Heart right ventricle (tissue), 16 donors: ENCODE measurements around the gene CADPS2. TPM values are rescaled to one million over a fixed set of nuclear protein-coding genes. Genes with fewer than 3 reads are reported as not detected.

Experiments used
- ATAC-seq, 8 donors: fragments of 200-7000 bp; cut with Tn5 transposase; one replicate each; pipeline ENCODE4 v1.9.1; 2020; ENCODE audit warnings: mild to moderate bottlenecking in 8 of 8, moderate library complexity in 8 of 8, moderate number of reproducible peaks in 1 of 8
- DNase-seq, 2 donors: peaks; one replicate each; pipeline ENCODE4 v3.0.0-alpha.2; 2020
- H3K27ac ChIP-seq, 10 donors: fragments of 200-600 bp; sonication (generic) in 2 of 10; one replicate each; pipeline versions ENCODE4 v1.5.0 to v1.8.0; 2020 to 2022; ENCODE audit warnings: mild to moderate bottlenecking in 3 of 10
- H3K27me3 ChIP-seq, 7 donors: fragments of 200-600 bp; one replicate each; pipeline ENCODE4 v1.8.0; 2021 to 2022; ENCODE audit warnings: mild to moderate bottlenecking in 2 of 7
- H3K36me3 ChIP-seq, 9 donors: fragments of 200-600 bp; sonication (generic) in 1 of 9; one replicate each; pipeline versions ENCODE4 v1.5.0 to v1.8.0; 2020 to 2022; ENCODE audit warnings: mild to moderate bottlenecking in 2 of 9
- H3K4me1 ChIP-seq, 9 donors: fragments of 200-600 bp; sonication (generic) in 1 of 9; one replicate each; pipeline versions ENCODE4 v1.5.0 to v1.8.0; 2020 to 2022; ENCODE audit warnings: mild to moderate bottlenecking in 4 of 9
- H3K4me3 ChIP-seq, 10 donors: fragments of 200-600 bp; sonication (generic) in 2 of 10; one replicate each; pipeline versions ENCODE4 v1.5.0 to v1.8.0; 2020 to 2022; ENCODE audit warnings: mild to moderate bottlenecking in 7 of 10, moderate library complexity in 2 of 10
- H3K9me3 ChIP-seq, 11 donors: fragments of 200-600 bp in 10 of 11; sonication (generic) in 2 of 11; one replicate each; pipeline versions ENCODE4 v1.5.0 to v1.8.0; 2013 to 2022; ENCODE audit warnings: mild to moderate bottlenecking in 2 of 11, control low read depth in 1 of 11, moderate library complexity in 1 of 11
- WGBS, 2 donors: extraction: QIAGEN DNeasy Blood & Tissue Kit; methylation state at CpG; one replicate each; pipeline ENCODE4 v1.1.7; 2013; ENCODE audit warnings: inconsistent platforms in 1 of 2; 5-methylcytosine and 5-hydroxymethylcytosine counted together
- intact Hi-C, 10 donors: fragments of 100-400 bp; cut with DNase I; formaldehyde crosslinking; loops; one replicate each; pipeline versions ENCODE4 v1.11.1 to v1.14.2; 2022
- polyA plus RNA-seq, 2 donors: library from polyadenylated mRNA; stranded (reverse); fragments of 200-250 nt; gene quantifications; one replicate each; pipeline ENCODE4 v1.2.3, GENCODE V29; 2013
- total RNA-seq, 10 donors: library from RNA; stranded (reverse); fragmentation: NEBNext Ultra II Directional in 3 of 10; extraction: Animal tissue kit (Norgen Biotek cat#: 25700) in 3 of 10; gene quantifications; one replicate each; pipeline versions ENCODE4 v1.2.1 to v1.2.4, GENCODE V29; 2021 to 2023
- TF ChIP-seq, protein P1 (sequence below), 9 donors: fragments of 200-600 bp; sonication (generic) in 2 of 9; IDR thresholded peaks; one replicate each; pipeline versions ENCODE4 v1.5.0 to v1.8.0; 2021 to 2022; ENCODE audit warnings: antibody characterized with exemption in 9 of 9, mild to moderate bottlenecking in 5 of 9, moderate library complexity in 1 of 9
- donor health status: Arrhythmogenic right ventricular cardiomyopathy.
- donor health status: ischemic (EF 13 %, LVEDD 7.1; RV severe dilation, severe dysfunction).
- donor health status: healthy with polysubstance abuse.
- donor health status: DM: no; HTN: yes; CAD: no.
- donor health status: DM: no; HTN: no; CAD: no.
- donor health status: ischemic (EF 25% LVEDD 6.9; RV normal size, moderate dysfunction).
- donor health status: ischemic (EF 25% LVEDD 5.7; RV mildly dilated, moderate dysfunction).
- donor health status: healthy.
- donor health status: DM: yes; HTN: yes; CAD: no.
- donor health status: Ischemic cardiomyopathy.
- donor health status: ischemic (EF 35%, LVEDD 5.7; RV mildly dilated, moderate dysfunction).
- donor health status: nonischemic (EF 11% LVEDD 7.7; RV severe dilation, severe dysfunction).
- donor health status: DM: yes; HTN: yes; CAD: no.
- donor health status: PGD.
- donor health status: ischemic (EF 29% LVEDD 5.4; RV normal size, mild dysfunction).
- donor health status: nonischemic (EF 23%, LVEDD 6.1; RV moderate dilation, normal function).

Gene CADPS2
- total and polyA plus RNA-seq, 12 donors: 3.6 to 25.7 (median 6.6) TPM

DNA sequence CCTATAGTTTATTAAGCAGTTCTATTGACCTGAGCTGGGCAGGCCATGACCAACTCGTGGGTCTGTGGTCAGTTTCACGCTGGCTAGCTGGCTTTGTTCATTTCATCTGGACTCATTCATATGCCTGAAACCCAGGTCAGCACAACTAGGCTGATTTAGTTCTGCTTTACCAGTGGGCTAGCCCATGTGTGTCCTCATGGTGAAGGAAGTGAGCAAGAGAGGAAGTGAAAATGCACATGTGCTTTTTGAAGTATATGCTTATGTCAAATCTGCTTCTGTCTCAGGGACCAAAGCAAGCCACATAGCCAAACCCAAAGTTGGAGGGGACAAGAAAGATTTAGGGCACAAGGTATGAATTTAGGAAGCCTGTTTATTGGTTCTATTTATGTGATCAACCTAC, 341.8 kb downstream of the CADPS2 start:
- DNase-seq: peak in 1 of 2 donors; percentile 5
- no peaks in the 10 kb centered on the region for H3K9me3 ChIP-seq
- TF ChIP-seq, protein P1, sequence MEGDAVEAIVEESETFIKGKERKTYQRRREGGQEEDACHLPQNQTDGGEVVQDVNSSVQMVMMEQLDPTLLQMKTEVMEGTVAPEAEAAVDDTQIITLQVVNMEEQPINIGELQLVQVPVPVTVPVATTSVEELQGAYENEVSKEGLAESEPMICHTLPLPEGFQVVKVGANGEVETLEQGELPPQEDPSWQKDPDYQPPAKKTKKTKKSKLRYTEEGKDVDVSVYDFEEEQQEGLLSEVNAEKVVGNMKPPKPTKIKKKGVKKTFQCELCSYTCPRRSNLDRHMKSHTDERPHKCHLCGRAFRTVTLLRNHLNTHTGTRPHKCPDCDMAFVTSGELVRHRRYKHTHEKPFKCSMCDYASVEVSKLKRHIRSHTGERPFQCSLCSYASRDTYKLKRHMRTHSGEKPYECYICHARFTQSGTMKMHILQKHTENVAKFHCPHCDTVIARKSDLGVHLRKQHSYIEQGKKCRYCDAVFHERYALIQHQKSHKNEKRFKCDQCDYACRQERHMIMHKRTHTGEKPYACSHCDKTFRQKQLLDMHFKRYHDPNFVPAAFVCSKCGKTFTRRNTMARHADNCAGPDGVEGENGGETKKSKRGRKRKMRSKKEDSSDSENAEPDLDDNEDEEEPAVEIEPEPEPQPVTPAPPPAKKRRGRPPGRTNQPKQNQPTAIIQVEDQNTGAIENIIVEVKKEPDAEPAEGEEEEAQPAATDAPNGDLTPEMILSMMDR (IDR thresholded peaks at IDR 0.05): no peak
- H3K27ac ChIP-seq: no peak overlapping the region
- ATAC-seq: peak in 5 of 8 donors; percentile 34 to 75 (median 49)
- WGBS, 2 donors: 79 to 83% methylated on average over 2 of the region's 2 CpGs
- no peaks in the 10 kb centered on the region for H3K27me3 ChIP-seq
- H3K4me1 ChIP-seq: peaks cover 0 to 7% (median 0%) of the 10 kb centered on the region in 9 donors
- intact Hi-C loops: no loop called here
- no peak overlapping the region for H3K4me3 ChIP-seq
- no peaks in the 10 kb centered on the region for H3K36me3 ChIP-seq

DNA sequence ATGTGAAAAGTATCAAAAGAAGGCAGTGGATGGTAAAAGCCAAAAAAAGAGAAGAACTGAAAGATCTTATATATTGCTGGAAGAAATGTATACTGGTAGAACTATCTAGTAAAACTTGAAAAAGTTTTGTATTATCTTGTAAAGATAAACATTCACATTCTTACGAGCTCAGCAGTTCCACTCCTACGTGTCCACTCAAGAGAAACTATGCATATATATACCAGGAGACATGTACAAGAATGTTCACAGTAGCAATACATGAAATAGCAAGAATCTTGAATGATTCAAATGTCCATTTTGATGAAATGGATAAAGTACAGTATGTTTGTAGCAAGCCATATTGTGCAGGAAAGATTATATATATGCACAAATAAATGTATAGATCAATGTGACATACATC, 342.4 kb downstream of the CADPS2 start:
- TF ChIP-seq, protein P1 (IDR thresholded peaks at IDR 0.05): no peak
- ATAC-seq (no peak), DNase-seq (no peak)
- no peak overlapping the region for H3K4me3 ChIP-seq
- intact Hi-C loops: no loop called here
- no peaks in the 10 kb centered on the region for H3K9me3 ChIP-seq
- no peak overlapping the region for H3K27ac ChIP-seq
- H3K27me3 ChIP-seq: no peaks in the 10 kb centered on the region
- H3K4me1 ChIP-seq: peaks cover 0 to 7% (median 0%) of the 10 kb centered on the region in 9 donors
- H3K36me3 ChIP-seq: no peaks in the 10 kb centered on the region
- WGBS, 2 donors: 74 to 78% methylated on average over 2 of the region's 2 CpGs

- Histone ChIP-seq H3K27ac (no peak overlapping the region), H3K9me3 (no peaks in the 10 kb centered on the region), H3K4me1 (peaks cover 0 to under 1% (median 0%) of the 10 kb centered on the region in 9 donors), H3K4me3 (no peak overlapping the region), H3K27me3 (no peaks in the 10 kb centered on the region), H3K36me3 (no peaks in the 10 kb centered on the region)
- TF ChIP-seq, protein P1 (IDR thresholded peaks at IDR 0.05): no peak
- DNase-seq (no peak), ATAC-seq (no peak)
- intact Hi-C loops: no loop called here
Observed at GRCh38 chr7:122543166-122543565, 343.1 kb downstream of the CADPS2 start.

DNA sequence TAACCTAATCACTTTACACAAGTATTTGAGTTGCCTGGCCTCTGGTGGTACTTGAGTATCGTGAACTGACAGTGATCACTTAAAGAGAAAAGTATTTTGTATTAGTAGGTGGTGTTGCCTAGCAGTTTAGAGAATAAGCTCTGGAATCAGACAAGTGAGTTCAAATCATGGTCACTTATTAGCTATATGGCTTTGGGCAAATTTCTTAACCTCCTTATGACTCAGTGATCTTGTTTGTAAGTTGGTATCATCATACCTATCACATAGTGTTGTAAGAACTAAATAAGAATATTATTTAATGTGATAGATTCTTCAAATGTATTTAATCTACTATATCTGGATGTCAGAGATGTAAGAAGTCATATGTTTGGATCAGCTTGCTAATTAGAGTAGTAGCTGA, 351.2 kb downstream of the CADPS2 start:
- Histone ChIP-seq H3K27me3 (no peaks in the 10 kb centered on the region), H3K36me3 (no peaks in the 10 kb centered on the region), H3K4me3 (no peak overlapping the region), H3K4me1 (no peaks in the 10 kb centered on the region), H3K27ac (no peak overlapping the region), H3K9me3 (no peaks in the 10 kb centered on the region)
- intact Hi-C loops: loop anchor here in 1 of 10 donors (10.0 kb wide), 1 partner anchor 310 kb away; no protein-coding TSS in a partner anchor
- ATAC-seq (no peak), DNase-seq (no peak)
- 26 to 66% methylated on average over 1 of the region's 1 CpG for WGBS, 2 donors
- TF ChIP-seq, protein P1 (IDR thresholded peaks at IDR 0.05): no peak
